ENCODE data around the gene ECT2L.

The ECT2L gene

DNA sequence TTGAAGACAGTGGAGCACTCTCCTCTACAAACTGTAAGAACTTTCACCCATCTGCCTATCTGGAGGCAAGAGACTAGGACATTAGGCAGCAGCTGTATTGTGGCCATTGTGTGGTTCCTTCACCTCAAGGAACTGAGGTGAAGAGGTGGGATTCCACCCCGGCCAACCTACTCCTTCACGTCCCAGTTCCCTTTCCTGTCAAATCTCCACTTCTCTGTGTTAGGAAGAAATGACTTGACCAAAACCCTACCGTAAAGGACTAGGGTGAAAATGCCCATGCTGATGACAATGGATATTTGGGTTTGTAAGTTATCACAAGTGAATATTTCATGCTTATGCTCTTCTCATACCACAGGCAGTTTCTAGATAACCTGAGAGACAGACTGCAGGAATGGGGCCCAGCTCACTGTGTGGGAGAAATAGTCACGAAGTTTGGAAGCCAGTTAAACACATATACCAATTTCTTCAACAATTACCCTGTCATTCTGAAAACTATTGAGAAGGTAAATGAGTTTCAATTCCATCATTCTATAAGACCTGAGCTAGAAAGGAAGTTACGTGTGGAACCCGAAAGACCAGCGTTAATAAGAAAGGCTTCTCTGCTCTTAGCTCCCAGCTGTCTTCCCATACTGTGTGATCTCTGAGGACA lies 86.6 kb downstream of the ECT2L start:
- H3K36me3 ChIP-seq (ENCODE audit: control insufficient read depth in 5 of 5, insufficient read depth in 5 of 5, low read length in 5 of 5) = no peaks in the 10 kb centered on the region
- H3K9me3 ChIP-seq (ENCODE audit: control insufficient read depth in 5 of 5, low read length in 5 of 5) = no peaks in the 10 kb centered on the region
- no peaks in the 10 kb centered on the region for H3K4me1 ChIP-seq (ENCODE audit: control insufficient read depth in 5 of 5, insufficient read depth in 5 of 5, low read length in 5 of 5)
- no peak overlapping the region for H3K4me3 ChIP-seq (ENCODE audit: low read depth in 1 of 5, low read length in 5 of 5)
- no peak overlapping the region for H3K27ac ChIP-seq (ENCODE audit: low read depth, low read length)
- H3K9ac ChIP-seq (ENCODE audit: low read length in 5 of 5) = no peak overlapping the region
- H3K27me3 ChIP-seq (ENCODE audit: control insufficient read depth in 5 of 5, insufficient read depth in 4 of 5, low read length in 5 of 5) = no peaks in the 10 kb centered on the region

DNA sequence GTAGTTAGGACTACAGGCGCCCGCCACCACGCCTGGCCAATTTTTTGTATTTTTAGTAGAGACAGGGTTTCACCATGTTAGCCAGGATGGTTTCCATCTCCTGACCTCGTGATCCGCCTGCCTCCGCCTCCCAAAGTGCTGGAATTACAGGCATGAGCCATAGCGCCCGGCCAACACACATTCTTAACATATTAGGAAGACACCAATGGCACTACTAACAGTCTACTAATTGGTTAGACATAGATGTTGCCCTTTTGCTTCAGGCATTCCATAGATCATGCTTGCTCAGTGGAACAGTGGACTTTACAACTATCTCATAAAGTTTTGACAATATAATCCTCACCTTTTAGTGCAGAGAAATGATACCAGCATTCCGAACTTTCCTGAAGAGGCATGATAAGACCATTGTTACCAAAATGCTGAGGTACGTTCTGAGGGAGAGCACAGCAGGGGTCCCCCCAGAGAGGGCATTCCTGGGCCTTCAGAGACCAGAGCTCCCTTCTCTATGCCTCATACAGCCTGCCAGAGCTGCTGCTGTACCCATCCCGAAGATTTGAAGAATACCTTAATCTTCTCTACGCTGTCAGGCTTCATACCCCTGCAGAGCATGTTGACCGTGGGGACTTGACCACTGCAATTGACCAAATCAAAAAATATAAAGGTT lies 89.4 kb downstream of the ECT2L start:
- no peaks in the 10 kb centered on the region for H3K9me3 ChIP-seq (ENCODE audit: control insufficient read depth in 5 of 5, low read length in 5 of 5)
- no peaks in the 10 kb centered on the region for H3K27me3 ChIP-seq (ENCODE audit: control insufficient read depth in 5 of 5, insufficient read depth in 4 of 5, low read length in 5 of 5)
- no peak overlapping the region for H3K4me3 ChIP-seq (ENCODE audit: low read depth in 1 of 5, low read length in 5 of 5)
- H3K9ac ChIP-seq (ENCODE audit: low read length in 5 of 5) = no peak overlapping the region
- H3K27ac ChIP-seq (ENCODE audit: low read depth, low read length) = no peak overlapping the region
- H3K4me1 ChIP-seq (ENCODE audit: control insufficient read depth in 5 of 5, insufficient read depth in 5 of 5, low read length in 5 of 5) = no peaks in the 10 kb centered on the region
- no peaks in the 10 kb centered on the region for H3K36me3 ChIP-seq (ENCODE audit: control insufficient read depth in 5 of 5, insufficient read depth in 5 of 5, low read length in 5 of 5)

- H3K9me3 ChIP-seq (ENCODE audit: control insufficient read depth in 5 of 5, low read length in 5 of 5) = no peaks in the 10 kb centered on the region
- no peak overlapping the region for H3K9ac ChIP-seq (ENCODE audit: low read length in 5 of 5)
- H3K4me1 ChIP-seq (ENCODE audit: control insufficient read depth in 5 of 5, insufficient read depth in 5 of 5, low read length in 5 of 5) = no peaks in the 10 kb centered on the region
- H3K4me3 ChIP-seq (ENCODE audit: low read depth in 1 of 5, low read length in 5 of 5) = no peak overlapping the region
- no peaks in the 10 kb centered on the region for H3K36me3 ChIP-seq (ENCODE audit: control insufficient read depth in 5 of 5, insufficient read depth in 5 of 5, low read length in 5 of 5)
- no peaks in the 10 kb centered on the region for H3K27me3 ChIP-seq (ENCODE audit: control insufficient read depth in 5 of 5, insufficient read depth in 4 of 5, low read length in 5 of 5)
- H3K27ac ChIP-seq (ENCODE audit: low read depth, low read length) = no peak overlapping the region
Measured at GRCh38 chr6:138891255-138891986, 95.5 kb downstream of the ECT2L start.

GRCh38 chr6:138896104-138896756 lies 100.3 kb downstream of the ECT2L start:
- Histone ChIP-seq H3K9ac (ENCODE audit: low read length in 5 of 5) (no peak overlapping the region), H3K36me3 (ENCODE audit: control insufficient read depth in 5 of 5, insufficient read depth in 5 of 5, low read length in 5 of 5) (peaks cover 4 to 15% (median 11%) of the 10 kb centered on the region in 5 donors), H3K9me3 (ENCODE audit: control insufficient read depth in 5 of 5, low read length in 5 of 5) (no peaks in the 10 kb centered on the region), H3K27ac (ENCODE audit: low read depth, low read length) (no peak overlapping the region), H3K27me3 (ENCODE audit: control insufficient read depth in 5 of 5, insufficient read depth in 4 of 5, low read length in 5 of 5) (no peaks in the 10 kb centered on the region), H3K4me1 (ENCODE audit: control insufficient read depth in 5 of 5, insufficient read depth in 5 of 5, low read length in 5 of 5) (no peaks in the 10 kb centered on the region), H3K4me3 (ENCODE audit: low read depth in 1 of 5, low read length in 5 of 5) (no peak overlapping the region)

- no peak overlapping the region for H3K9ac ChIP-seq (ENCODE audit: low read length in 5 of 5)
Measured at GRCh38 chr6:138897031-138897430, 101.1 kb downstream of the ECT2L start.

GRCh38 chr6:138907167-138907566 lies 111.3 kb downstream of the ECT2L start:
- Histone ChIP-seq H3K4me1 (ENCODE audit: control insufficient read depth in 5 of 5, insufficient read depth in 5 of 5, low read length in 5 of 5) (no peaks in the 10 kb centered on the region), H3K9ac (ENCODE audit: low read length in 5 of 5) (no peak overlapping the region), H3K4me3 (ENCODE audit: low read depth in 1 of 5, low read length in 5 of 5) (no peak overlapping the region), H3K27me3 (ENCODE audit: control insufficient read depth in 5 of 5, insufficient read depth in 4 of 5, low read length in 5 of 5) (no peaks in the 10 kb centered on the region), H3K9me3 (ENCODE audit: control insufficient read depth in 5 of 5, low read length in 5 of 5) (no peaks in the 10 kb centered on the region), H3K36me3 (ENCODE audit: control insufficient read depth in 5 of 5, insufficient read depth in 5 of 5, low read length in 5 of 5) (peaks cover 50 to 77% (median 58%) of the 10 kb centered on the region in 5 donors), H3K27ac (ENCODE audit: low read depth, low read length) (no peak overlapping the region)

More at GRCh38 chr6:138897031-138897430, 101.1 kb downstream of the ECT2L start:
- H3K4me1 ChIP-seq (ENCODE audit: control insufficient read depth in 5 of 5, insufficient read depth in 5 of 5, low read length in 5 of 5) = no peaks in the 10 kb centered on the region
- peaks cover 6 to 20% (median 15%) of the 10 kb centered on the region in 5 donors for H3K36me3 ChIP-seq (ENCODE audit: control insufficient read depth in 5 of 5, insufficient read depth in 5 of 5, low read length in 5 of 5)
- no peak overlapping the region for H3K4me3 ChIP-seq (ENCODE audit: low read depth in 1 of 5, low read length in 5 of 5)
- no peaks in the 10 kb centered on the region for H3K9me3 ChIP-seq (ENCODE audit: control insufficient read depth in 5 of 5, low read length in 5 of 5)
- H3K27ac ChIP-seq (ENCODE audit: low read depth, low read length) = no peak overlapping the region
- no peaks in the 10 kb centered on the region for H3K27me3 ChIP-seq (ENCODE audit: control insufficient read depth in 5 of 5, insufficient read depth in 4 of 5, low read length in 5 of 5)

- Histone ChIP-seq H3K27me3 (ENCODE audit: control insufficient read depth in 5 of 5, insufficient read depth in 4 of 5, low read length in 5 of 5) (no peaks in the 10 kb centered on the region), H3K4me3 (ENCODE audit: low read depth in 1 of 5, low read length in 5 of 5) (no peak overlapping the region), H3K4me1 (ENCODE audit: control insufficient read depth in 5 of 5, insufficient read depth in 5 of 5, low read length in 5 of 5) (no peaks in the 10 kb centered on the region), H3K9me3 (ENCODE audit: control insufficient read depth in 5 of 5, low read length in 5 of 5) (no peaks in the 10 kb centered on the region), H3K27ac (ENCODE audit: low read depth, low read length) (no peak overlapping the region), H3K9ac (ENCODE audit: low read length in 5 of 5) (no peak overlapping the region), H3K36me3 (ENCODE audit: control insufficient read depth in 5 of 5, insufficient read depth in 5 of 5, low read length in 5 of 5) (peaks cover 53 to 79% (median 64%) of the 10 kb centered on the region in 5 donors)
Measured at GRCh38 chr6:138909511-138909910, 113.6 kb downstream of the ECT2L start.

GRCh38 chr6:138909975-138910374 lies 114.1 kb downstream of the ECT2L start:
- Histone ChIP-seq H3K27me3 (ENCODE audit: control insufficient read depth in 5 of 5, insufficient read depth in 4 of 5, low read length in 5 of 5) (no peaks in the 10 kb centered on the region), H3K27ac (ENCODE audit: low read depth, low read length) (no peak overlapping the region), H3K9ac (ENCODE audit: low read length in 5 of 5) (no peak overlapping the region), H3K4me3 (ENCODE audit: low read depth in 1 of 5, low read length in 5 of 5) (no peak overlapping the region), H3K9me3 (ENCODE audit: control insufficient read depth in 5 of 5, low read length in 5 of 5) (no peaks in the 10 kb centered on the region), H3K4me1 (ENCODE audit: control insufficient read depth in 5 of 5, insufficient read depth in 5 of 5, low read length in 5 of 5) (no peaks in the 10 kb centered on the region), H3K36me3 (ENCODE audit: control insufficient read depth in 5 of 5, insufficient read depth in 5 of 5, low read length in 5 of 5) (peaks cover 52 to 77% (median 67%) of the 10 kb centered on the region in 5 donors)

DNA sequence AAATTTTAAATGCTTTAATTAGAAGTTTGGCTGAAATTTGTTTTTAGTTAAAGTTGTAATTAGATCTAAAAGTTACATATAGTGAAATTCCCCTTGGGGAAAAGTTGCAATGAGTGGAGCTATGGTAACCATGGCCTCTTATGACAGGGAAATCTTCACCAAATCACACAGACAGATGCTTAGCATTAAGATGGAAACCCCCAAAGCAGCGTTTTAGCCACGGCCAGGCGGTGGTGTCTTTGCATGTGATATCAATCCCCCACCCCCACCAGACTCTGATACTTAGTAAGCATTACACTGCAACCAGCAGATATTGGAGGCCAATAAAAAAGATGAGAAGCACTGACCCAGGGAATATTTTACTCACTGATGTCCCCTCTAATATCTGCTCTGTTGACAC lies 116.4 kb downstream of the ECT2L start:
- Histone ChIP-seq H3K27me3 (ENCODE audit: control insufficient read depth in 5 of 5, insufficient read depth in 4 of 5, low read length in 5 of 5) (no peaks in the 10 kb centered on the region), H3K4me1 (ENCODE audit: control insufficient read depth in 5 of 5, insufficient read depth in 5 of 5, low read length in 5 of 5) (no peaks in the 10 kb centered on the region), H3K4me3 (ENCODE audit: low read depth in 1 of 5, low read length in 5 of 5) (no peak overlapping the region), H3K9ac (ENCODE audit: low read length in 5 of 5) (no peak overlapping the region), H3K36me3 (ENCODE audit: control insufficient read depth in 5 of 5, insufficient read depth in 5 of 5, low read length in 5 of 5) (peaks cover 47 to 69% (median 62%) of the 10 kb centered on the region in 5 donors), H3K9me3 (ENCODE audit: control insufficient read depth in 5 of 5, low read length in 5 of 5) (no peaks in the 10 kb centered on the region), H3K27ac (ENCODE audit: low read depth, low read length) (no peak overlapping the region)

DNA sequence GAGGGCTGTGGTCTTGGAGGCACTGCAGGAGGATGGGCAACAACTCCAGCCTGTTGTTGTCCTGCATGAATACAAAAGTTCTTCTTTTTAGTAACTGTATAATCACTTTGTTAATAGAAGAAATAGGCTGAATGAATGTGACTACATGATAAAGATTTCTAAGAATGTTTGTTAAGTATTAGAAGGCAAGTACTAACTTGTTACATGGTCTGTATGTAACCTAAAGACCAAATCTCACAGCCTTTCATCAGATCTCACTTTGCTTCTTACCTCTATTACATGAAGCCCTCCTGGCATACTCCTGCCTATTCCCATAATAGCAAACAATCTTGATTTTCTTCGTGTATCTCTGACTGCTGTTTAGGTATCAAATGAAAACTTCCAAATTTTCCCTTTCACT lies 118.8 kb downstream of the ECT2L start:
- no peak overlapping the region for H3K27ac ChIP-seq (ENCODE audit: low read depth, low read length)
- no peak overlapping the region for H3K4me3 ChIP-seq (ENCODE audit: low read depth in 1 of 5, low read length in 5 of 5)
- H3K27me3 ChIP-seq (ENCODE audit: control insufficient read depth in 5 of 5, insufficient read depth in 4 of 5, low read length in 5 of 5) = no peaks in the 10 kb centered on the region
- no peaks in the 10 kb centered on the region for H3K4me1 ChIP-seq (ENCODE audit: control insufficient read depth in 5 of 5, insufficient read depth in 5 of 5, low read length in 5 of 5)
- H3K9ac ChIP-seq (ENCODE audit: low read length in 5 of 5) = no peak overlapping the region
- peaks cover 37 to 61% (median 57%) of the 10 kb centered on the region in 5 donors for H3K36me3 ChIP-seq (ENCODE audit: control insufficient read depth in 5 of 5, insufficient read depth in 5 of 5, low read length in 5 of 5)
- H3K9me3 ChIP-seq (ENCODE audit: control insufficient read depth in 5 of 5, low read length in 5 of 5) = no peaks in the 10 kb centered on the region
